Endometrium (tissue), 2 donors: ENCODE data around the gene CRTC1.
"Not testable (repeated sequence)": the region's sequence is repeated elsewhere in the genome, so short reads cannot be mapped to it uniquely, and the experiment has no call there.

Experiments
- FAIRE-seq: peaks from 2 replicates; lab custom pipeline; 2012; peaks lifted over from hg19 to GRCh38; lab: Jason Lieb, UNC
- donor health status: control.
- donor health status: control.

CRTC1 gene

GRCh38 chr19:18701250-18701608 is 17.7 kb downstream of the CRTC1 start:
- no peak for FAIRE-seq

GRCh38 chr19:18704054-18704453 is 20.6 kb downstream of the CRTC1 start:
- FAIRE-seq, result no peak

GRCh38 chr19:18704971-18705370 is 21.5 kb downstream of the CRTC1 start:
- FAIRE-seq, result no peak

- no peak for FAIRE-seq
Measured at GRCh38 chr19:18708452-18709231, 25.2 kb downstream of the CRTC1 start.

GRCh38 chr19:18709546-18709945 is 26.1 kb downstream of the CRTC1 start:
- no peak for FAIRE-seq

- FAIRE-seq, result no peak
Measured at GRCh38 chr19:18710186-18710585, 26.7 kb downstream of the CRTC1 start.

- no peak for FAIRE-seq
Measured at GRCh38 chr19:18710996-18711751, 27.7 kb downstream of the CRTC1 start.

- no peak for FAIRE-seq
Measured at GRCh38 chr19:18711893-18712292, 28.4 kb downstream of the CRTC1 start.

- no peak for FAIRE-seq
Measured at GRCh38 chr19:18712981-18713380, 29.5 kb downstream of the CRTC1 start.

- FAIRE-seq, result no peak
Measured at GRCh38 chr19:18713550-18714117, 30.2 kb downstream of the CRTC1 start.

GRCh38 chr19:18715416-18715815 is 31.9 kb downstream of the CRTC1 start:
- no peak for FAIRE-seq

GRCh38 chr19:18716857-18717256 is 33.4 kb downstream of the CRTC1 start:
- no peak for FAIRE-seq

GRCh38 chr19:18717601-18718000 is 34.1 kb downstream of the CRTC1 start:
- no peak for FAIRE-seq

GRCh38 chr19:18718015-18718526 is 34.6 kb downstream of the CRTC1 start:
- FAIRE-seq, result no peak

- no peak for FAIRE-seq
Measured at GRCh38 chr19:18718846-18719458, 35.5 kb downstream of the CRTC1 start.

- no peak for FAIRE-seq
Measured at GRCh38 chr19:18719541-18719940, 36.1 kb downstream of the CRTC1 start.

- no peak for FAIRE-seq
Measured at GRCh38 chr19:18723871-18724377, 40.4 kb downstream of the CRTC1 start.

GRCh38 chr19:18725841-18726770 is 42.6 kb downstream of the CRTC1 start:
- no peak for FAIRE-seq

GRCh38 chr19:18726846-18727245 is 43.4 kb downstream of the CRTC1 start:
- no peak for FAIRE-seq

- not testable (repeated sequence) for FAIRE-seq
Measured at GRCh38 chr19:18727602-18728001, 44.1 kb downstream of the CRTC1 start.

GRCh38 chr19:18729933-18730530 is 46.6 kb downstream of the CRTC1 start:
- FAIRE-seq, result no peak
